HuH-7.5 (cell line): Measurements from ENCODE around the gene ATP6V0A1.

Experiments
- DNase-seq: peaks from one replicate; pipeline ENCODE4 v3.0.0; 2011; ENCODE audit warnings: low spot score

The ATP6V0A1 gene

GRCh38 chr17:42562388-42563142 is 103.9 kb downstream of the ATP6V0A1 start:
- DNase-seq: peak; percentile 57

GRCh38 chr17:42563143-42563509 is 104.4 kb downstream of the ATP6V0A1 start:
- DNase-seq: no peak

DNA sequence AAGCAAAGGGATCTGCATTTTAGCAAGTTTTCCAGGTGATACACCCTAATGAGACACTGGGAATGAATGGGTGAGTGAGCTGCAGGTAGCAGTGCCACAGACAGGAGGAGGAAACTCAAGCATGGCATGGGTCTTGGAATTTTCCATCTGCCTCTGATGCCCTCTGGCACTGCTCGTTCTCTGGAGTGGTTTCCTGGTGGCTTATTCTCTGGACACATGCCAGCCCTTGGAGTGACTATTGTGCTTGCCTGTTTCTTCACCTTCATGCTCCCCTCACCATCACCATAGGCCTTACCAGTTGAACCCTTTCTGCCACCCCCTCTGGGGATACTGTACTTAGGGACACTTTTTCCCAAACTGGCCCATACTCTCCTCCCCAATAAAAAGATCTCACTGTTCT is 104.9 kb downstream of the ATP6V0A1 start:
- no peak for DNase-seq

DNA sequence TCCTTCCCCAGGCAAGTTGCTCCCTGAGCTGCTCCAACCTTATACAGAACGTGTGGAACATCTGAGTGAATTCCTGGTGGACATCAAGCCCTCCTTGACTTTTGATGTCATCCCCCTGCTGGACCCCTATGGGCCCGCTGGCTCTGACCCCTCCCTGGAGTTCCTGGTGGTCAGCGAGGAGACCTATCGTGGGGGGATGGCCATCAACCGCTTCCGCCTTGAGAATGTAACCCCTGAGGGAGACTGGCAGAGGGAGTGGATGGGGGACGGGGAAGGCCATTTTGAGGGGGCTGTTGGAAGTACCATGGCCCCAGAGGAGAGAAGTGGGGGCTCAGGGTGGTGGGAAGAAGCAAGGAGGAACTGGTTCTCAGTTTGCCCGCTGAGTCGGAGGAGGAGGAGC is 105.3 kb downstream of the ATP6V0A1 start:
- DNase-seq: no peak

GRCh38 chr17:42564815-42565522 is 106.3 kb downstream of the ATP6V0A1 start:
- no peak for DNase-seq

GRCh38 chr17:42565523-42566214 is 107.0 kb downstream of the ATP6V0A1 start:
- no peak for DNase-seq

DNA sequence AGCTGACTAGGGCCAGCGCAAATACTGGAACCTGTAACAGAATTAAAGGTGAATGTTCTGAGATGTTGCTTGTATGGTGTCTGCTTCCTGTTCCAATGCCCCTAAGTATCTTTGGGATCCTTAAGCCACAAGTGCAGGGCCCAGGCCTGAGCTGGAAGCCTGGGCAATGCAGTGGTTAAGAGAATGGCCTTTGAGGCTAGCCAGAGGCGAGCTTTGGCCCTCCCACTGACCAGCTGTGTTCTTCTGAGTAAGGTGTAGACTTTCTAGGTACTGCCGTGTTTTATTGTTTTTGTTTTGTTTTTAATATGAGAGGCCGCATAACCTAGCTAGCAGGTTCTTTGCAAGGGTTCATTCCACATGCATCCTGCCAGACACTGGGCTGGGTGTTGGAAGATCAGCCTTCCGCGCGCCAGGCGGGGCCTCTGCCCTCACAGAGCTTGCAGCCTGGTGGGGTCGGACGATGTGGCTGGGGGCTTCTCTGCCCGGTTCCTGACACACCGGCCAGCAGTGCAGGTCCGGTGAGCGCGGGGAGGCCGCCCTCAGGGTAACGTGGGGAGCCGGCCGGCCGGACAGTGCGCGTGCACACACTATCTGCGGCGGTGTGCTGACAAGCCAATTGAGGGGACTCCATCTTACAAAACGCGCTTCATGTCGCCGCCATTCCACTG is 107.7 kb downstream of the ATP6V0A1 start:
- no peak for DNase-seq

GRCh38 chr17:42566883-42567573 is 108.3 kb downstream of the ATP6V0A1 start, which contains the start of gene MLX:
TSS of gene MLX (plus strand) at chr17:42567100. CDS start at chr17:42567125, 25 bp downstream.
- peak; percentile 99 for DNase-seq

DNA sequence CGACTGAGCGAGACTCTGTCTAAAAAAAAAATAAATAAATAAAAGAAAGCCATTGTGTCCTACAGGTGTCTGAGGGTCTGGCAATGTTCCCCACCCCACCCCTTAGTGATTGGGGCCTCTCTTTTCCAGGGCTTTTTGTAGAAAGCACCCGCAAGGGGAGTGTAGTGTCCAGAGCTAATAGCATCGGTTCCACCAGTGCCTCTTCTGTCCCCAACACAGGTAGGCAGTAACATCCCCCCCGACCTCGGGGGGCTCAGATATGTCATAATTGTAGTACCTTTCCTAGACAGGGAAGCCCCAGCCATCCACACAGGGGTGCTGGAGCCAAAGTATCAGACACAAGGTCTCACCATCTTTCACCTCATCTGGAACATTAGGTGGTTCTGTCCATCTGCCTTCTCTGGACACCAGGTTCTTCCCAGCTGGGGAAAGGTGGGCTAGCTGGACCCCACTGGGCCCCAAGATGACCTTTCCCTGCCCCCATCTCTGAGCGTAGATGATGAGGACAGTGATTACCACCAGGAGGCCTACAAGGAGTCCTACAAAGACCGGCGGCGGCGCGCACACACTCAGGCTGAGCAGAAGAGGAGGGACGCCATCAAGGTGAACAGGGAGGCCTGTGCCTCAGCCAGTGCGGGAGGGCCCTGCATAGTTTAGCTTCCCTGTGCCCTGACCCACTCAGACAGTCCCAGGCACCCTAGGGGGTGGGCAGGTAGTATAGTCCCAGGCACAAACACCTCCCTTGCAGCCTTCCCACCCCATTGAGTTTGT is 109.8 kb downstream of the ATP6V0A1 start:
- DNase-seq: no peak

DNA sequence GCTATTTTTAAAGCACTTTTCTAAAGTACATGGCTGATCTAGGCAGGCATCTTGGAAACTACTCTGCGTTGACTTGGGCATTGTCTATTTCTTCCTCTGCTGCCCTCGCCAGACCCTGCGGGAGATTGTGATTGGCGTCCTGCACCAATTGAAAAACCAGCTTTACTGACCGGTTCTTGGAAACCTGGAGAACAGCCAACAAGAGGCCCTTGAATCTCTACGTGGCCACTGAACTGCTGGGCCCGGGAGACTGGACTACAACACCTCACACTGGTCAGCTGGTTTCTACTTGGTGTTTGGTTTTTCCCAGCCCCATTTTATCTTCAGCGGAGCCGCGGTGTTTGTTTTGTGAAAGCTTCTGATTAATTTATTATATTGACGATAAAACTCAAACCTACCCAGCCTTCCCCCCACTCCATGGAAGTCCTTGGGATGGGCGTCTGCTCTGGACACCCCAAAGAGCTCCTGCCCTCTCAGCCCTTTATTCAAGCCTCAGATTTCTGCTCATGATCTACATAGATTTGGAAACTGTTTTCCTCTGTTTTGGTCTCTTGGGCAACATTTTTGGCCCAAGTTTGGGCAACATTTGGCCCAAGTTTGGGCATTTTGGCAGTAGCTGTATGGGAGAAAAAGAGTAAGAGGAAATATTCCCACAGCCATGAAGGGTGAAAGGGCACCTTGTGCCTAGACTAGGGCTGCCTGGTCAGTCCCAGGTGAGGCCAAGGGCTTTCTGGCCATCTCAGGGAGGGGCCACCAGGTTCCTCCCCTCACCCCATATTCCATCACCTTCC is 113.0 kb downstream of the ATP6V0A1 start:
- DNase-seq: no peak
